Panc1 (cell line): ENCODE measurements around the gene ERC2. TPM values are rescaled to one million over a fixed set of nuclear protein-coding genes. Genes with fewer than 3 reads are reported as not detected.

Experiments used
- ATAC-seq: fragments of 200-7000 bp; cut with Tn5 transposase; 2 replicates; pipeline ENCODE4 v1.9.1; 2020; ENCODE audit warnings: mild to moderate bottlenecking, moderate library complexity
- BruUV-seq: library from RNA; stranded (reverse); fragments of 400-500 nt; replicated peaks from 2 replicates; lab custom pipeline; 2021; lab: Mats Ljungman, UMichigan
- CTCF ChIA-PET: fragments of 300-600 bp; sonication (Branson Sonifier 250); formaldehyde crosslinking; loops from one replicate; lab custom pipeline; 2022; ENCODE audit warnings: antibody characterized with exemption; lab: Charles Lee
- POLR2A ChIA-PET: fragments of 300-600 bp; sonication (Branson Sonifier 250); formaldehyde crosslinking; loops from one replicate; lab custom pipeline; 2022; ENCODE audit warnings: antibody characterized with exemption; lab: Charles Lee
- DNase-seq: peaks from one replicate; pipeline ENCODE4 v3.0.0-alpha.2; 2010; ENCODE audit warnings: low read depth, low spot score
- H3K27ac ChIP-seq: 2 replicates; pipeline ENCODE4 v1.5.1; 2011; ENCODE audit warnings: mild to moderate bottlenecking, low read length, inconsistent platforms
- H3K27me3 ChIP-seq: fragments of 200-500 bp; sonication (Bioruptor generic); 2 replicates; pipeline ENCODE4 v1.6.0; 2014; ENCODE audit warnings: low read length, inconsistent platforms; ENCODE audit not compliant: control insufficient read depth, insufficient read depth
- H3K36me3 ChIP-seq: fragments of 200-500 bp; sonication (Bioruptor generic); 2 replicates; pipeline ENCODE4 v1.5.1; 2014; ENCODE audit warnings: inconsistent platforms, mild to moderate bottlenecking, low read length, moderate library complexity; ENCODE audit not compliant: control insufficient read depth, insufficient read depth
- H3K4me1 ChIP-seq: 2 replicates; pipeline ENCODE4 v1.5.1; 2011; ENCODE audit warnings: inconsistent platforms, mild to moderate bottlenecking, low read length, moderate library complexity; ENCODE audit not compliant: control insufficient read depth, insufficient read depth
- H3K4me3 ChIP-seq, 2 experiments: 2 replicates each; pipeline ENCODE4 v1.5.1; 2011 to 2012; ENCODE audit warnings: low read depth in 2 of 2, low read length in 2 of 2, mild to moderate bottlenecking in 2 of 2, inconsistent platforms in 1 of 2, moderate library complexity in 1 of 2
- H3K9me3 ChIP-seq: fragments of 200-500 bp; sonication (Bioruptor generic); 2 replicates; pipeline ENCODE4 v1.5.1; 2014; ENCODE audit warnings: low read depth, mild to moderate bottlenecking, inconsistent platforms, low read length, moderate library complexity; ENCODE audit not compliant: control insufficient read depth, insufficient read depth
- POLR2AphosphoS5 ChIP-seq: IDR thresholded peaks from 2 replicates; pipeline ENCODE4 v1.6.1; 2012; ENCODE audit warnings: mild to moderate bottlenecking, low read depth, low read length, moderate library complexity
- SIN3A ChIP-seq: IDR thresholded peaks from 2 replicates; pipeline ENCODE4 v1.6.1; 2012; ENCODE audit warnings: low read depth, mild to moderate bottlenecking, low read length, moderate library complexity, borderline replicate concordance; ENCODE audit not compliant: insufficient read depth
- TCF7L2 ChIP-seq: IDR thresholded peaks from 2 replicates; pipeline ENCODE4 v1.6.1; 2011; ENCODE audit warnings: mild to moderate bottlenecking, low read depth, low read length, inconsistent platforms
- in situ Hi-C: cut with HindIII; loops from 2 replicates; pipeline ENCODE4 v1.10.0; 2016; ENCODE audit warnings: low sequenced_read_pairs, low pct_unique_long_range_greater_than_20kb
- intact Hi-C: fragments of 100-400 bp; cut with micrococcal nuclease; formaldehyde crosslinking; loops from one replicate; pipeline ENCODE4 v1.10.0; 2022; ENCODE audit not compliant: unreplicated experiment
- total RNA-seq: library from RNA; stranded (reverse); gene quantifications from one replicate; pipeline ENCODE4 v1.2.1, GENCODE V29; 2021; ENCODE audit not compliant: unreplicated experiment
- TF ChIP-seq, protein P1 (sequence below): fragments of 450-650 bp; IDR thresholded peaks from 2 replicates; pipeline ENCODE4 v1.5.1; 2017; ENCODE audit warnings: mild to moderate bottlenecking
- TF ChIP-seq, protein P2 (sequence below), 2 experiments: IDR thresholded peaks; 2 replicates each; pipeline ENCODE4 v1.6.1; 2011 to 2012; ENCODE audit warnings: low read depth in 2 of 2, control low read depth in 1 of 2, low read length in 1 of 2, mild to moderate bottlenecking in 1 of 2, moderate library complexity in 1 of 2; ENCODE audit not compliant: insufficient read depth in 1 of 2

The ERC2 gene
- total RNA-seq, 1 experiment from 2014 or later: 0.33 TPM

DNA sequence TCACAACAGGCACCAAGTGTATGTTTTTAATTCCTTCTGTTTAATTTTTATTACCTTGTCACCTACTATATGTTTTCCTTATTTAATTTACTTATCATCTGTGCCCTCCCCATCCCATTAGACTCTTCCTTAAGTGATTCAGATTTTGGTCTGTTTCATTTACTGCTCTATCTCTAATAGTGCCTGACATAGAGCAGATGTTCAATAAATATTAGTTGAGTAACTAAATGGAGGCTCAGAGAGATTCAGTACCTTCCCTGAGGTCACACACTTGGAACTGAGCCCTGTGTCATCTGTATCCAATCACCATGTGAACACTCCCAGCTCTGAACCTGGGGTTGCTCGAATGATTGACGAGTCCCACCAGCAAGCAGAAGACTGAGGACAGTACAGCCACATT lies 663.1 kb downstream of the ERC2 start:
- TF ChIP-seq POLR2AphosphoS5 (no peak), SIN3A (no peak), TCF7L2 (no peak)
- TF ChIP-seq, protein P1, sequence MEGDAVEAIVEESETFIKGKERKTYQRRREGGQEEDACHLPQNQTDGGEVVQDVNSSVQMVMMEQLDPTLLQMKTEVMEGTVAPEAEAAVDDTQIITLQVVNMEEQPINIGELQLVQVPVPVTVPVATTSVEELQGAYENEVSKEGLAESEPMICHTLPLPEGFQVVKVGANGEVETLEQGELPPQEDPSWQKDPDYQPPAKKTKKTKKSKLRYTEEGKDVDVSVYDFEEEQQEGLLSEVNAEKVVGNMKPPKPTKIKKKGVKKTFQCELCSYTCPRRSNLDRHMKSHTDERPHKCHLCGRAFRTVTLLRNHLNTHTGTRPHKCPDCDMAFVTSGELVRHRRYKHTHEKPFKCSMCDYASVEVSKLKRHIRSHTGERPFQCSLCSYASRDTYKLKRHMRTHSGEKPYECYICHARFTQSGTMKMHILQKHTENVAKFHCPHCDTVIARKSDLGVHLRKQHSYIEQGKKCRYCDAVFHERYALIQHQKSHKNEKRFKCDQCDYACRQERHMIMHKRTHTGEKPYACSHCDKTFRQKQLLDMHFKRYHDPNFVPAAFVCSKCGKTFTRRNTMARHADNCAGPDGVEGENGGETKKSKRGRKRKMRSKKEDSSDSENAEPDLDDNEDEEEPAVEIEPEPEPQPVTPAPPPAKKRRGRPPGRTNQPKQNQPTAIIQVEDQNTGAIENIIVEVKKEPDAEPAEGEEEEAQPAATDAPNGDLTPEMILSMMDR: no peak
- TF ChIP-seq, protein P2, sequence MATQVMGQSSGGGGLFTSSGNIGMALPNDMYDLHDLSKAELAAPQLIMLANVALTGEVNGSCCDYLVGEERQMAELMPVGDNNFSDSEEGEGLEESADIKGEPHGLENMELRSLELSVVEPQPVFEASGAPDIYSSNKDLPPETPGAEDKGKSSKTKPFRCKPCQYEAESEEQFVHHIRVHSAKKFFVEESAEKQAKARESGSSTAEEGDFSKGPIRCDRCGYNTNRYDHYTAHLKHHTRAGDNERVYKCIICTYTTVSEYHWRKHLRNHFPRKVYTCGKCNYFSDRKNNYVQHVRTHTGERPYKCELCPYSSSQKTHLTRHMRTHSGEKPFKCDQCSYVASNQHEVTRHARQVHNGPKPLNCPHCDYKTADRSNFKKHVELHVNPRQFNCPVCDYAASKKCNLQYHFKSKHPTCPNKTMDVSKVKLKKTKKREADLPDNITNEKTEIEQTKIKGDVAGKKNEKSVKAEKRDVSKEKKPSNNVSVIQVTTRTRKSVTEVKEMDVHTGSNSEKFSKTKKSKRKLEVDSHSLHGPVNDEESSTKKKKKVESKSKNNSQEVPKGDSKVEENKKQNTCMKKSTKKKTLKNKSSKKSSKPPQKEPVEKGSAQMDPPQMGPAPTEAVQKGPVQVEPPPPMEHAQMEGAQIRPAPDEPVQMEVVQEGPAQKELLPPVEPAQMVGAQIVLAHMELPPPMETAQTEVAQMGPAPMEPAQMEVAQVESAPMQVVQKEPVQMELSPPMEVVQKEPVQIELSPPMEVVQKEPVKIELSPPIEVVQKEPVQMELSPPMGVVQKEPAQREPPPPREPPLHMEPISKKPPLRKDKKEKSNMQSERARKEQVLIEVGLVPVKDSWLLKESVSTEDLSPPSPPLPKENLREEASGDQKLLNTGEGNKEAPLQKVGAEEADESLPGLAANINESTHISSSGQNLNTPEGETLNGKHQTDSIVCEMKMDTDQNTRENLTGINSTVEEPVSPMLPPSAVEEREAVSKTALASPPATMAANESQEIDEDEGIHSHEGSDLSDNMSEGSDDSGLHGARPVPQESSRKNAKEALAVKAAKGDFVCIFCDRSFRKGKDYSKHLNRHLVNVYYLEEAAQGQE (IDR thresholded peaks at IDR 0.05; ENCODE audit: insufficient read depth in 1 of 2, low read depth in 2 of 2, low read length in 1 of 2): no peak
- in situ Hi-C loops: no loop called here
- ATAC-seq (no peak), DNase-seq (no peak)
- ChIA-PET CTCF (no interaction called here), POLR2A (no interaction called here)
- H3K9me3 ChIP-seq: no peaks in the 10 kb centered on the region
- H3K4me3 ChIP-seq: no peak overlapping the region
- intact Hi-C loops: no loop called here
- no peak overlapping the region for H3K27ac ChIP-seq
- H3K27me3 ChIP-seq: no peaks in the 10 kb centered on the region
- no TSS peak for BruUV-seq
- no peaks in the 10 kb centered on the region for H3K36me3 ChIP-seq
- H3K4me1 ChIP-seq: no peaks in the 10 kb centered on the region

DNA sequence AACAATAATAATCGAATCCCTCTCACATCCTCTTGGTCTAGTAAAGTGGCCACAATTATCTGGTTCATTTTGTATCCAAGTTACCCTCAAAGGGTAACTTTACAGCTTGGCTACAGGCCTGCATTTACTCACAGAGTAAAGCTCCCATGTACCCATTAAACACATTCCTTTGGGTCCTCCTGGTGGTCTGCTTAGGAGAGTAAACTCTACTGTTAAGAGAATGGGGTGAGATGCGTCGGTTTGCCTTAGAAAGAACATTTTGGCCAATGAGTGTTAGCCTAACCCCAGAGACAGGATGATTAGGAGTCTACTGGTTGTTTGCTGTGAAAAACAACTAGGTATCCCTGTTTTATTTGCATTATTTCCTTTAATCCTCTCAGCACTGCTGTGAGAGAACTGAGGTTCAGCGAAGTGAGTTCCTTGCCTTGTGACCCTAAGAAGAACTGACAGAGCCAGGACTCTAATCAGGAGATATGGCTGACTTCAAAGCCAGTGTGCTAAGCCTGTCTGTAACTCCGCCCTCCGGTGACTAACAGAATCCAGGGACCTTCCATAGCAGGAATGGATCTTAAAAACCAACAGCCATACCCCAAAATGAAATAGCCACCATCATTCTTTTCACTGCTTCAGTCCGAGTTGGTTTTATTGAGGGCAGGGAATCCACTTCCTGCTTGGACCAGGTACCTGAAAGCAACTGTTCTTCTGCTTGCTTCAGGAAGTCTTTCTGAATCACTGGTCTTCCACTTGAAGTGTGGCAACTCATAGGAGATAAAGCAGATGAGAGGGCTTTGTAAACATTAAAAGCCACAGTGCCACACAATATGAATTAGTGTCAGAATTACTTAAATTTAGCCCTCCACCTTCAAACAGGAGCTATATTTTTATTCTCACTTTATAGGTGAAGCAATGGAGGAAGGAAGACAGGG lies 663.8 kb downstream of the ERC2 start:
- CTCF ChIA-PET: no interaction called here
- no peak for DNase-seq
- in situ Hi-C loops (no loop called here), intact Hi-C loops (no loop called here)
- Histone ChIP-seq H3K4me1 (no peaks in the 10 kb centered on the region), H3K27ac (no peak overlapping the region), H3K36me3 (no peaks in the 10 kb centered on the region), H3K27me3 (no peaks in the 10 kb centered on the region), H3K4me3 (no peak overlapping the region), H3K9me3 (no peaks in the 10 kb centered on the region)
- POLR2A ChIA-PET: no interaction called here
- TF ChIP-seq, protein P2 (IDR thresholded peaks at IDR 0.05; ENCODE audit: insufficient read depth in 1 of 2, low read depth in 2 of 2, low read length in 1 of 2): no peak
- TF ChIP-seq, protein P1: no peak
- TF ChIP-seq TCF7L2: no peak
- no peak for TF ChIP-seq SIN3A
- no peak for TF ChIP-seq POLR2AphosphoS5
- no TSS peak for BruUV-seq
- ATAC-seq: no peak
